ELR (cell line): ENCODE measurements around the gene ARHGDIG.
"Not testable (repeated sequence)": the region's sequence is repeated elsewhere in the genome, so short reads cannot be mapped to it uniquely, and the experiment has no call there.

Experiments
- DNase-seq: peaks from one replicate; pipeline ENCODE4 v3.0.0-alpha.2; 2015; ENCODE audit warnings: low read depth

The ARHGDIG gene

GRCh38 chr16:280552-280951 lies at the start of gene ARHGDIG:
Gene ARHGDIG, plus strand, starts transcription at chr16:280591. Its CDS starts 90 bp downstream, at chr16:280681.
- no peak for DNase-seq

GRCh38 chr16:230949-231348 lies 49.4 kb upstream of the ARHGDIG start:
- no peak for DNase-seq

DNA sequence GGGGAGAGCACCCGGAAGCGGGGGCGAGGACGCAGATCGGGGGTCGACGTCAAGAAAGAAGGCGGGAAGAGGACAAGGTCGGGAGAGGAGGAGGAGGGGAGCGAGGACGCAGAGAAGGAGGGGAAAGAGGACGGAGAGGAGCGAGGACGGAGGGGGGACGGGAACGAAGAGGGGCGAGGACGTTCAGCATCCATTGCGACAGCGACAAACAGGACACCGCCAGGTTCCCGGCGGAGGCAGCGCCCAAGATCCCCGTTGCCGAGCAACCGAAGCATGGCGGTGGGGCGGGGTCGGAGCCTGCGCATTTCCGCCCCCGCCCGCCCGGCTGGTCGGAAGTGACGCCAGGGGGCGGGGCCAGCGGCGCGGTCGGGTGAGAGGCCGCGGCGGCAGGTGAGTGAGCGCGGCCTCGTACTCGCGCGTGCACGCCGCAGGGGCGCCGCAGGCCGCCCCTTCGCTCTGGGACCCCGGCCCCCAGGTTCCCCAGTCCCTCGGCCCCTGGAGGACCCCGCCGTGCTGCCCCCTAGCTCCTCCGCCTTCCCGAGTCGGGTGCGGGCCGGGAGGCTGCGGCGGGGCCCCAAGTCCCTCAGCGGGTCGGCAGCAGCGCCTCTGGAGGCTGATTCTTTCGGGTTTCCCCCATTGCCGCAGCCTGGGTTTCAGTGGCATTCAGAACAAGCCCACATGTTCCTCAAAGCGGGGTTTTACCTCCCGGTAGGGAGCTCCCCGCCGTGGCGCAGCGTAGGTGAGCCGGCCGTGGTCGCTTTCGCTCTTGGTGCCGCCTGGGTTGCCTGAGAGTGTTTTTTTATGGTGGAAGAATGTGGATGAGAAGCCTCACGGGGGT lies 45.7 kb upstream of the ARHGDIG start, which contains the start of gene FAM234A:
FAM234A (plus strand) TSS at position 354 of the 838 bp plus-strand sequence. CDS start 19,593 bp downstream, outside the sequence.
- peak; percentile 92 for DNase-seq

GRCh38 chr16:239948-240277 lies 40.5 kb upstream of the ARHGDIG start:
- no peak for DNase-seq

DNA sequence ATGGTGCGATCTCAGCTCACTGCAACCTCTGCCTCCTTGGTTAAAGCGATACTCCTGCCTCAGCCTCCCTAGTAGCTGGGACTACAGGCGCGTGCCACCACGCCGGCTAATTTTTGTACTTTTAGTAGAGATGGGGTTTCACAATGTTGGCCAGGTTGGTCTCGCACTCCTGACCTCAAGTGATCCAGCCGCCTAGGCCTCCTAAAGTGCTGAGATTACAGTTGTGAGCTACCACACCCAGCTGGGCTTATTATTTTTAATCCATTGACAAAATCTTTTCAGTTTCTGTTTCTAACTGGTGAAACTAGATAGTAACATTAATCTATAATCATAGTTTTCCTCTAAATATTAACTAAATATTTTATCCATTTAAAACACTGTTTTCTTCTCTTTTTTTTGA lies 39.8 kb upstream of the ARHGDIG start:
- DNase-seq, result no peak

DNA sequence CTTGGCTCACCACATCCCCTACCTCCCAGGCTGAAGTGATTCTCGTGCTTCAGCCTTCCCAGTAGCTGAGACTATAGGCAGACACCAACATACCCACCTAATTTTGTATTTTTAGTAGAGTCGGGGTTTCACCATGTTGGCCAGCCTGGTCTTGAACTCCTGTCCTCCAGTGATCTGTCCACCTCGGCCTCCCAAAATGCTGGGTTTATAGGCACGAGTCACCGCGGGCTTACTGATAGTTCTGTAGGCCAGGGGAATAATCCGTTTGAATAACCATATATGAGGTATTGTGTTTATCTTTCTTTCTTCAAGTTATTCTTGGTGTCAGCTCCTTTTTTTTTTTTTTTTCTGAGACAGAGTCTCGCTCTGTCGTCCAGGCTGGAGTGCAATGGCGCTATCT lies 38.1 kb upstream of the ARHGDIG start:
- no peak for DNase-seq

GRCh38 chr16:243348-243747 lies 37.0 kb upstream of the ARHGDIG start:
- no peak for DNase-seq

DNA sequence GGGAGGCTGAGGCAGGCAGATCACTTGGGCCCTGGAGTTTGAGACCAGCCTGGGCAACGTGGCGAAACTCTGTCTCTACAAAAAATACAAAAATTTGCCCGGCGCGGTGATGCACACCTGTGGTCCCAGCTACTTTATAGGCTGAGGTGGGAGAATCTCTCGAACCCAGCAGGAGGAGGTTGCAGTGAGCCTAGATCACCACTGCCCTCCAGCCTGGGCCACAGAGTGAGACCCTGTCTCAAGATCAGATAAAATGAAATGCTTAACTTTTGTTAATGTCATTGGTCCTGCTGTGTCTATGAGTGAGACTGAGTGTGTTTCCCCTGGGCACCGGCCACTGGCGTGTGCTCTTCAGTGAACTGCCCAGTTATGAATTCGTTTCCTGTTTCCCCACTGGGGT lies 35.3 kb upstream of the ARHGDIG start:
- no peak for DNase-seq

- DNase-seq, result no peak
Measured at GRCh38 chr16:247027-247426, 33.4 kb upstream of the ARHGDIG start.

GRCh38 chr16:249431-249830 lies 31.0 kb upstream of the ARHGDIG start:
- no peak for DNase-seq

GRCh38 chr16:252366-253337 lies 27.7 kb upstream of the ARHGDIG start:
- DNase-seq, result no peak

- no peak for DNase-seq
Measured at GRCh38 chr16:253833-254232, 26.6 kb upstream of the ARHGDIG start.

- DNase-seq, result no peak
Measured at GRCh38 chr16:254461-254860, 25.9 kb upstream of the ARHGDIG start.

DNA sequence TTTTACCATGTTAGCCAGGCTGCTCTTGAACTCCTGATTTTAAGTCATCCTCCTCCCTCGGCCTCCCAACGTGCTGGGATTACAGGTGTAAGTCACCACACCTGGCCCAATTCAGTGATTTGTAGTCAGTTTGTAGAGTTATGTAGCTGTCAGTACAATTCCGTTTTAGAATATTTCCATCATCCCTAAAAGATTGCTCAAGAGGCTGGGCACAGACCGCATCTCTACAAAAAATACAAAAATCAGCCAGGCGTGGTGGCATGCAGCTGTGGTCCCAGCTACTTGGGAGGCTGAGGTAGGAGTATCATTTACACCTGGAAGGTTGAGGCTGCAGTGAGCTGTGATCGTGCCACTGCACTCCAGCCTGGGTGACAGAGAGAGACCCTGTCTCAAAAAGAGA lies 25.2 kb upstream of the ARHGDIG start:
- DNase-seq, result no peak

GRCh38 chr16:258091-258490 lies 22.3 kb upstream of the ARHGDIG start:
- not testable (repeated sequence) for DNase-seq

DNA sequence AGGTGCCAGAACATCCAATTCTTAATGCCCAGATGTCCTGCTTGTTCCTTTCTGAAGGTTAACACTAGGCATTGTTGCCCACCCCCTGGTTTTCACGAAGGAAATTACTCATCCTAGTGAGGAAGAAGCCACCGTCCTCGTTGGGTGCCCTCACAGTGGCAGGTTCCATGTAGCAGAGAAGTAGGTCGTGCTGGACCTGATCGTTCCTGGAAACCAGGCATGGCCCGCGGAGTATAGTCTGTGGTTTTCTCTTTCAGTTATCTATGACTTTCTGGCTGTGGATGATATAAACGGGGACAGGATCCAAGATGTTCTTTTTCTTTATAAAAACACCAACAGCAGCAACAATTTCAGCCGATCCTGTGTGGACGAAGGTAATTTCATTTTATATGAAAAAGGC lies 21.2 kb upstream of the ARHGDIG start:
- DNase-seq, result no peak

DNA sequence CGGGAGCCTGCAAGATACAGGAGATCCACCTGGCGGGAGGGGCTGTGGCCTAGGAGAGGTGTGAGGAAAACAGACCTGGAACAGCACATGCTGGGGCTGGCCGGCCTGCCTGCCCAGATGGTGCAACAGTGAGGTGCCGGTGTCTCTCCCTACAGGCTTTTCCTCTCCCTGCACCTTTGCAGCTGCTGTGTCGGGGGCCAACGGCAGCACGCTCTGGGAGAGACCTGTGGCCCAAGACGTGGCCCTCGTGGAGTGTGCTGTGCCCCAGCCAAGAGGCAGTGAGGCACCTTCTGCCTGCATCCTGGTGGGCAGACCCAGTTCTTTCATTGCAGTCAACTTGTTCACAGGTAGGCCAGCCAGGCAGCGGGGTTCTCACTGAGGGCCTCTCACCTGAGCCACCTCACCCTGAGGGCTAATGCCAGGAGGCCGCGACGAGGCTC lies 20.6 kb upstream of the ARHGDIG start:
- DNase-seq, result no peak

- DNase-seq, result no peak
Measured at GRCh38 chr16:260326-260725, 20.1 kb upstream of the ARHGDIG start.

DNA sequence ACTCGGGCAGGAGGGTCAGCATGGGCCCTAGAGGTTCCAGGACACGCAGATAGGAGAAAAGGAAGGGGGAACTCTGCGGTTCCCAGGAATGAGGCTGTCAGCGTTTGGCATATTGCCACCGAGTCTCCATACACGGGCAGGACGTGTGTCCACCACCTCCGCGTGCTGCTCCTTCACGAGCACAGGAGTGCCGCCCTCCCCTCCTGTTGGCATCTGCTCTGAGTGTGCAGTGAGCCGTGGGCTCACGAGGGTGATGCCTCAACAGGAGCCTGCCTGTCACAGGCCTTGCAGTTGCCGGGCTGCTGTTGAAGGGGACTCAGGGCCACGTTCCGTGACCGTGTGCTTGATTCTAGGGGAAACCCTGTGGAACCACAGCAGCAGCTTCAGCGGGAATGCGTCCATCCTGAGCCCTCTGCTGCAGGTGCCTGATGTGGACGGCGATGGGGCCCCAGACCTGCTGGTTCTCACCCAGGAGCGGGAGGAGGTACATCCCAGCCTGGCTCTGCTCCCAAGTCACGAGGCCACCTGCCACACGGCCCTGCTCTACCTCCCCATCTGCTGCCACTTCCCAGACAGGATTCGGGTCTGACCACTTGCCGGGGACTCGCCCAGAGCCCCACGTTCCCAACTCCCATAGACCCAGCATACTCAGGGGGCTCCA lies 19.2 kb upstream of the ARHGDIG start:
- no peak for DNase-seq

DNA sequence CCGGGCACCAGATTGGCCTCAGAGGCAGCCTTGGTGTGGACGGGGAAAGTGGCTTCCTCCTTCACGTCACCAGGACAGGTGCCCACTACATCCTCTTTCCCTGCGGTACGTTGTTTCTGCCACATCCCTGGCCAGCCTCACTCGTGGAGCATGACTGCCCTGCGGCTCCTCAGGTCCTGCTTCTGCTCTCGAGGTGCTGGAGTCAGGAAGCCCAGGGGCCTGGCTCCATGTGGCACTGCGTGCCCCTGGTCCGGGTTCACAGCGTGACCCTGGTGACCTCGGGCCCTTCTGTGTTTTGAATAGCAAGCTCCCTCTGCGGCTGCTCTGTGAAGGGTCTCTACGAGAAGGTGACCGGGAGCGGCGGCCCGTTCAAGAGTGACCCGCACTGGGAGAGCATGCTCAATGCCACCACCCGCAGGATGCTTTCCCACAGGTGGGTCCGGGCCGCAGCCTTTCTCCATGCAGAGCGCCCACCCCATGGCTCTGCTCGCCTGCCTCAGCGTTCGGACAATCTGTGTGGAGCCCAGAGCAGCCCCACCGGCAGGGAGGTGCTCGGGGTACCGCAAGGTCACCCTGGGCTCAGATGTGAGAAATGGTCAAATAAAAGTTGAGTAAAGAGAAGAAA lies 18.2 kb upstream of the ARHGDIG start:
- DNase-seq, result no peak

GRCh38 chr16:263182-263774 lies 17.1 kb upstream of the ARHGDIG start:
- no peak for DNase-seq
